Measurements from ENCODE around the gene CH25H. TPM values are rescaled to one million over a fixed set of nuclear protein-coding genes. Genes with fewer than 3 reads are reported as not detected.

Gene CH25H
- polyA plus RNA-seq, 4 donors, result 0.15 to 2.7 (median 0.30) TPM

GRCh38 chr10:89235073-89235798 lies 28.1 kb upstream of the CH25H start:
- no peak for DNase-seq (ENCODE audit: low read depth in 4 of 4, low spot score in 3 of 4)

- no peak for DNase-seq (ENCODE audit: low read depth in 4 of 4, low spot score in 3 of 4)
Measured at GRCh38 chr10:89233033-89233432, 25.9 kb upstream of the CH25H start.

GRCh38 chr10:89228962-89229361 lies 21.8 kb upstream of the CH25H start:
- no peak for DNase-seq (ENCODE audit: low read depth in 4 of 4, low spot score in 3 of 4)

DNA sequence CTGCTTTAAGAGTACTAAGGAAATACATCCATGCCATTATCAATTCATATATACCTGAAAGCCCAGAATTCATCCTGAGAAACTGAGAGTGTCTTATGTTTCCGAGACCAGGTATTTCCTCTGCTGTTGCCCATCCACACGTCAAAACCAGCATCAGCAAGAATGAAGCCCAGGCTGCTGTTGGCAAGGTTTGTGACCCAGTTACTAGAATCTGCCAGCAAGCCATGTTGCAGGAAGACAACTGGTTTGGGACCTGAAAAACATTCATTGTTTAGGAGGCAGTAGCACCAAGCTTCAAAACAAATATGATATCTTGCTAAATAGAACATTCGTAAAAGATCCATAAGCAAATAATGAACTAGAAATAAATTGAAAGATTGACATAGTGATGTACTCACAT lies 21.0 kb upstream of the CH25H start:
- DNase-seq (ENCODE audit: low read depth in 4 of 4, low spot score in 3 of 4), result no peak

GRCh38 chr10:89226891-89227290 lies 19.8 kb upstream of the CH25H start:
- DNase-seq (ENCODE audit: low read depth in 4 of 4, low spot score in 3 of 4), result no peak

GRCh38 chr10:89224739-89225443 lies 17.8 kb upstream of the CH25H start:
- DNase-seq (ENCODE audit: low read depth in 4 of 4, low spot score in 3 of 4), result no peak

GRCh38 chr10:89221919-89222318 lies 14.8 kb upstream of the CH25H start:
- no peak for DNase-seq (ENCODE audit: low read depth in 4 of 4, low spot score in 3 of 4)

DNA sequence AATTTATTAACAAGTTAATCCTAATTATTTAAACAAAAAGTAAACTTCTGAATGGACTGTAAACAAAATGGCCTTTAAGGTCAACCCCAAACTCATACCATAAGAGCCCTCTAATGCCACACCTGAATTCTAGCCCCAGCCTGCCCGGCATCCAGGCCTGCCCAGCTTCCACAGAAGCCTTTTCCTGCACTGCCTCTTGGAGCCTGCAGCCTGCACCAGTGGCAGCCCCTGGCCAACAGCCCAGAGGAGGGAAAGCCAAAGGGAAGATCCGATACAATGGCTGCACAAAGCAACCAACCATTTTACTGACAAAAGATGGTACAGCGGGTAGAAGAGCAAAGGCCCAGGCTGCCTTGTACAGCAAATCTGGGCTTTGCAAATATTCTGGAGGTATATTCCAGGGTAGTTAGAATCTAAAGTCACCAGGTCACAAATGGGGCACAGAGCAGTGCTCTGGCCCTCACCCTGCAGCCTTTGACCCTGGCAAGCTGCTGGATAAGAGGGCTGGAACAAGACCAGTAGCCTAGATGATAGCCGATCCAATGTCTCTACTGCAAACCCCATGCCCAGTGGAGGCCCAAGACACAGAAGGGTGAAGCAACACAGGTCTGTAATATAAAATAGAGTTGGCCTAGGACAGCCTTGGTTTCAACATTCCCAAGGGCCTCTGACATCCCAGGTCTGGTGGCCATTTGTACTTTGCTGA lies 12.5 kb upstream of the CH25H start:
- no peak for DNase-seq (ENCODE audit: low read depth in 4 of 4, low spot score in 3 of 4)

DNA sequence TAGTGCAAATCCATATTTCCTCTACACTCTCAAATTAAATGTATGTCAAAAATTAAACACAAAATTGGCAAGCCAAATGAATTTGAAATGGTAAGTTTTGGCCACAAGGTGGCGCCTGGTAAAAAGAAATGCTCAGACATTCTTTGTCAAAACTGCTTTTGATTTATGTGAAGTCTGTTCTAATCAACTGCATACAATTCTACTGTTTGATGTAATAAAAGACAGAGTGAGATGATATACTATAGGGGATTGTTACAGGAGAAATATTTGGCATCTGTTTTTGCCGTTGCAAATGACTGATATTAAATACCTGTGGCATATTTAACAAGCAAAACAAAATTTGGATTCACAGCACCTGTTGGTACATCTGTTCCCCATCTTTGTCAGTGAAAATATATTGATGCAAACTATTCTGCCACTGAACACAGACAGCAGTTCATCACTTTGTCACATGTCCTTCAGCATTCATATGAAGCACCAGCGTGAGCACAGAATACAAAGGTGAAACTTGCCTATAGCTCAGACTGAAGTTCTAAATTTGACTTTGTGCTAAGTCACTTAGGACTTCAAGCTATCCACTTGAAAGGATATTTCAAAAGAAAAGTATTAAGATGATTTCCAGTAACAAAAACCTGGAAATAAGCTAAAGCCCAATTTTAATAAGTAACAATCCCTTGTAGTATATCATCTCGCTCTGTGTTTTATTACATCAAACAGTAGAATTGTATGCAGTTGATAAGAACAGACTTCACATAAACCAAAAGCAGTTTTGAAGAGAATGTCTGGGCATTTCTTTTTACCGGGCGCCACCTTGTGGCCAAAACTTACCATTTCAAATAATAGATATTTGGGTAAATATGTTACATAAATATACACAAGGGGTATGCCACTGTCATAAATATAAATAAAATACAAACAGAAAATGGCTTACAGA lies 10.2 kb upstream of the CH25H start:
- DNase-seq (ENCODE audit: low read depth in 4 of 4, low spot score in 3 of 4), result peak in 1 of 4 donors; percentile 47

- DNase-seq (ENCODE audit: low read depth in 4 of 4, low spot score in 3 of 4), result no peak
Measured at GRCh38 chr10:89216056-89216455, 8.9 kb upstream of the CH25H start.

DNA sequence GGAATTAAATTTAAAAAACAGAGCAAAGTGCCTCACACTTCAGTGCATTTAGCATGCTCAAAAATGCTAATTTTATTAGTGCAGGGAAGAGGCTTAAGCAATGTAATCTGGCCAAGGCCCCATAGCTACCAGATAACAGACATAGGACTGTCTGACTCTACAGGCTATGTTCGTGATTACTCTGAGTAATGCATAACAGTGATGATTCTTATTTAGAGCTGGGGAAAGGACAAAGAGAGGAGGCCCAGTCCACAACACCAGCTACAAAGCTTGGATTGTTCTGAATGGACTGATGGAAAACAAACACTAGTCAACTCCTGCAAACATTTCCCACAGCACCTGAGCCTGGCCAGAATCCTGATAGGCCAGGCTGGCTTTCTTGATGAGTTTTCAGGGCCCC lies 8.4 kb upstream of the CH25H start:
- no peak for DNase-seq (ENCODE audit: low read depth in 4 of 4, low spot score in 3 of 4)

DNA sequence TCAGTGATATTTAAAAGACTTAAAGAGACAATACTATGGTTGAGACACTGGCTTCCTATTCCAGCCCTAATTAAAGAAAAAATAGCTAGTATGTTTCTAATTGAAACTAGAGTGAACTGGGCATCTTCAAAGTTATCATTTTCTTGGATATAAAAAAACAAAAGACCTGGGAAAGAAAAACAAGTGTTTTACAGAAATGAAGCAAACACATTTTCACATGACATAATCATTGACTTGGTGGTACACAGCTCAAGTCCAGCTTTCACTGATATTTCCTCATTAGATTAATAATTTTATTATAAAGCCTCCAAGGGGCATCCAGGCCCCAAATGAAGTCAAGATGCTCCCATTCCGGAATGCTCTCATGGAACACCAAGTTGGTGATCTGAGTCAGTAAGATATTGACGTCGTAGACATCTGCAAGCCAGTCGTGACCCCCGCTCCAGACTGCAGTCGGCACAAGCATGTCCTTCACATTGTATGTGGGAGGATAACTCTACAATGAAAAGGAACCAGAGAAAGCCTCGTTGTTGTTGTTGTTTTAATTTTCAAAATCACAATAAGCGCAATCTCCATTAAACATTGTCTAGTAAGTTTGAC lies 7.5 kb upstream of the CH25H start:
- DNase-seq (ENCODE audit: low read depth in 4 of 4, low spot score in 3 of 4), result no peak

DNA sequence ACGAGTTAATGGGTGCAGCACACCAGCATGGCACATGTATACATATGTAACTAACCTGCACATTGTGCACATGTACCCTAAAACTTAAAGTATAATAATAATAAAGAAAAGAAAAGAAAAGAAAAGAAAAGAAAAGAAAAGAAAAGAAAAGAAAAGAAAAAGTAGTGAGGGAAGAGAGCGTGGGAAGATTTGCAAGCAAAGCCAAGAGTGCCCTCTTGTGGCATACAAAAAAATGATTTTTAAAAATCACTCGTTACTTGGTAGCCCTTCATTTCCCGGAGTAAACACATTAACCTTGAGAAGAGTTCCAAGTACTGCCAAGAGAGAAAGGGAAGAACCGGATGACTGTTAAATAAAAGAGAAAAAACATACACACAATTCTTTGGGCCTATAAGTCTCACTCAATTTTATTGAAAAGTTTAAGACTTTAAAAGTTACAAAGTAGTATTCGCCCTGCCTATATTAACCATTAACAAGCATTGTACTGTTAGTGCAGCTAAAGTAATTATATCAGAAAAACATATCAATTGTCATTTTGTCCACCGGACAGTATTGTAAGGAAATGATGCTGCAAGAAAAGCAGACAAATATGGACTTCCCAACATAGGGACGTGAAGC lies 6.2 kb upstream of the CH25H start:
- no peak for DNase-seq (ENCODE audit: low read depth in 4 of 4, low spot score in 3 of 4)

DNA sequence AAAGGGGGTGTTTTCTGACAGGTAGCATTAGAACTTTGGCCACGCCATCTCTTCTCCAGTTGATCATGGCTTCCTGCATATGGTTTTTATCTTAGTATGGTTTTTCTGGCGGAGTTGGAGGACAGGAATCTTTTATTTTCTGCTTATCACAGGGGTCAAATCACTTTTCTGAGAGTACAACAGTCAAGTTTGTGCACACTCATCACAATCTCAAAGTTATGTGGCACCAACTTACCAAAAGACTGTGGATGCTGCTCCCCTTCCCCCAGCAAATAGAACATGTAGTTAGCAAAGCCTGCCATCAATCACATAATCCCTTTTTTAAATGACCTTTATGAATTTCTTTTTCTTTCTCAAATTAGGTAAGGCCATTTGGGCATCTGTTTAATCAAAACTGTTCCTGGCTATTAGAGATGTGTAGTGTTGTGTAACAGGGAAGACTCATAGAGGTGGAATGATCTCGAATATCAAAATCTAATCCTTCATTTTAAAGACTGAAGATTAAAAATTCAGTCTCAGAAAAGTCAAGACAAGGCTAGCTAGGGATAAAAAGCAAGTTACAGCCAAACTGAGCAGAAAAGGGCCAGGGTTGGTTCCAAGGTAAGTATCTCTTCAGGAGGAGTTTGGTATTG lies 3.8 kb upstream of the CH25H start:
- DNase-seq (ENCODE audit: low read depth in 4 of 4, low spot score in 3 of 4), result no peak

DNA sequence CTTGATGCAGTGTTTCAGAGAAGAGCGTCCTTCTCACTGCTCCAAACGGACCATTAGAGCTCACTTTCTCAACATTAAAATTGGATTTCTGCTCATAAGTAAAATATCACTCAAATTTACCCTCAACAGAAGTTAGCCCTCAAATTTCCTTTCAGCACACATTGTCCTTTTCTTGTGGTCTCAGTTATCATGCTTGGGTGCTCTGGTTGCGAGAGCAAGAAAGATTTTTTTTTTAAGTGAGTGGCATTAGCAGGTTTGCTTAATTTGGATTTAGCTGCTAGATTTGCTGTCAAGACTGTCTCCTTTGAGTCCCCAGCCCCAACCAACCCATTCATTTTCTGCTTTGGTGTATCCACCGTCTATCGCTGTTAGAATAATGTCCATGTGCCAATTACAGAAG lies 2.6 kb upstream of the CH25H start:
- DNase-seq (ENCODE audit: low read depth in 4 of 4, low spot score in 3 of 4), result no peak

GRCh38 chr10:89207801-89208551 lies 859 bp upstream of the CH25H start:
- peak in 1 of 4 donors; percentile 12 for DNase-seq (ENCODE audit: low read depth in 4 of 4, low spot score in 3 of 4)

DNA sequence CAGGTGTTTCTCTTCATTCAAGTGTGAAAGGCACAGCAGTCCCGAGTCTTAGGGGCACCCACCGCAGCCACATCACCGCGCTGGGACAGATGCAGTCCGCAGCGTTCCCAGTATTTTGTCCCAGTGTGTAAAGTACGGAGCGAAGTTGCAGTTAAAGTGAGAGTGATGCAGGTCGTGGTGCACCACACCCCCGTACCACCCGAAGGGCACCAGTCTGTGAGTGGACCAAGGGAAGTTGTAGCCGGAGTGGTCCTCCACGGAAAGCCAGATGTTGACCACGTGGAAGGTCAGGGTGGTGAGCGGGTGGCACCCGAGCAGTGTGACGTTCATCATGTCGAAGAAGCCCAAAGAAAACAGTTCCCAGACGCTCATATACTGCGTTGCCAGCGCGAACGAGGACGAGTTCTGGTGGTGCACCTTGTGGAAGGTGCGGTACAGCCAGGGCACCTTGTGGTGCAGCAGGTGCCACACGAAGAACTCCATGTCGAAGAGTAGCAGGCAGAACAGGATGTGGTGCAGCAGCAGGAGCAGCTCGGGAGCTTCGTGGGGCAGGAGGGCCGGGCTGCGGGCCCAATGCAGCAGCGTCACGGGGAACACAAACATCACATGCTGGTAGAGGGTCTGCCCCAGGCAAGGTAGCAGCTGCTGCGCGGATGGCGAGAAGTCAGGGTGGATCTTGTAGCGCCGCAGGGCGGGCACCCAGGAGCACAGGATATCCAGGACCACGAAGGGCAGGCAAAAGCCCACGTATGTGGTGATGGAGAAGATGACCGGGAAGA lies 526 bp downstream of the CH25H start:
- DNase-seq (ENCODE audit: low read depth in 4 of 4, low spot score in 3 of 4), result peak in 1 of 4 donors; percentile 33

All from left renal pelvis (tissue), 4 donors.